K562 (cell line): ENCODE measurements around the gene GALNT13. TPM values are rescaled to one million over a fixed set of nuclear protein-coding genes. Genes with fewer than 3 reads are reported as not detected.

ENCODE experiments used
- ATAC-seq: fragments of 200-7000 bp; cut with Tn5 transposase; 3 replicates; pipeline ENCODE4 v1.9.1; 2020; ENCODE audit warnings: moderate library complexity
- BruUV-seq: library from RNA; stranded (reverse); fragments of 400-500 nt; replicated peaks from 2 replicates; lab custom pipeline; 2021; lab: Mats Ljungman, UMichigan
- CTCF ChIA-PET: fragments of 300-600 bp; formaldehyde crosslinking; extraction: SDS; loops from one replicate; lab custom pipeline; 2021; ENCODE audit warnings: low intra/inter-chr PET ratio; lab: Yijun Ruan, JAX
- POLR2A ChIA-PET: fragments of 300-600, 350-650 bp; sonication (Branson Sonifier 250); formaldehyde crosslinking; extraction: SDS; loops from one replicate; lab custom pipeline; 2021; ENCODE audit warnings: antibody characterized with exemption, inconsistent platforms; lab: Yijun Ruan, JAX
- DNase-seq, 4 experiments: peaks; one replicate each; pipeline versions ENCODE4 v3.0.0 to v3.0.0-alpha.2; 2011 to 2018; ENCODE audit warnings: low spot score in 3 of 4, mixed read lengths in 3 of 4; ENCODE audit errors: extremely low read depth in 1 of 4
- FAIRE-seq: peaks from 2 replicates; lab custom pipeline; 2011; peaks lifted over from hg19 to GRCh38; lab: Jason Lieb, UNC
- H2AFZ ChIP-seq: 2 replicates; pipeline ENCODE4 v1.6.0; 2011; ENCODE audit warnings: low read depth, low read length, control low read depth, inconsistent platforms
- H3K27ac ChIP-seq: fragments of 200-600 bp; 3 replicates; pipeline ENCODE4 v1.8.0; 2011; ENCODE audit warnings: low read depth, mild to moderate bottlenecking, control low read depth, inconsistent platforms, low read length, moderate library complexity, mixed read lengths; ENCODE audit errors: extremely low read depth
- H3K27me3 ChIP-seq, 2 experiments: fragments of 300-600 bp in 1 of 2; 2 replicates in 1 of 2; 3 replicates in 1 of 2; pipeline versions ENCODE4 v1.6.0 to v1.8.0; 2011; ENCODE audit warnings: inconsistent platforms in 2 of 2, low read length in 2 of 2, mild to moderate bottlenecking in 1 of 2, mixed read lengths in 1 of 2, moderate library complexity in 1 of 2; ENCODE audit not compliant: control insufficient read depth in 2 of 2, insufficient read depth in 2 of 2
- H3K36me3 ChIP-seq: fragments of 300-600 bp; 3 replicates; pipeline ENCODE4 v1.8.0; 2011; ENCODE audit warnings: mild to moderate bottlenecking, low read length, inconsistent platforms; ENCODE audit not compliant: control insufficient read depth, insufficient read depth
- H3K4me1 ChIP-seq, 2 experiments: fragments of 200-600 bp in 1 of 2; replicated peaks in 1 of 2; 2 replicates in 1 of 2; 3 replicates in 1 of 2; pipeline versions ENCODE4 v1.5.1 to v1.8.0; 2011; ENCODE audit warnings: inconsistent platforms in 2 of 2, low read length in 2 of 2, mild to moderate bottlenecking in 1 of 2, mixed read lengths in 1 of 2, moderate library complexity in 1 of 2; ENCODE audit not compliant: control insufficient read depth in 2 of 2, insufficient read depth in 2 of 2
- H3K4me2 ChIP-seq: 2 replicates; pipeline ENCODE4 v1.6.1; 2011; ENCODE audit warnings: low read length, control low read depth, inconsistent platforms, mixed read lengths; ENCODE audit not compliant: insufficient read depth
- H3K4me3 ChIP-seq: fragments of 200-600 bp; sonication (generic), shearing (Covaris generic); 2 replicates; pipeline ENCODE4 v1.5.1; 2016; ENCODE audit warnings: control low read depth, inconsistent platforms
- H3K79me2 ChIP-seq: fragments of 200-600 bp; 3 replicates; pipeline ENCODE4 v1.8.0; 2011; ENCODE audit warnings: low read length, inconsistent platforms; ENCODE audit not compliant: control insufficient read depth, insufficient read depth
- H3K9ac ChIP-seq, 2 experiments: 2 replicates each; pipeline versions ENCODE4 v1.6.0 to v1.6.1; 2011; ENCODE audit warnings: low read depth in 2 of 2, low read length in 2 of 2, control low read depth in 1 of 2, inconsistent platforms in 1 of 2, mild to moderate bottlenecking in 1 of 2, mixed read lengths in 1 of 2; ENCODE audit not compliant: insufficient read depth in 1 of 2
- H3K9me1 ChIP-seq: one replicate; pipeline ENCODE4 v1.6.0; 2011; ENCODE audit warnings: inconsistent platforms, mild to moderate bottlenecking, low read length, moderate library complexity; ENCODE audit not compliant: control insufficient read depth, insufficient read depth
- H3K9me3 ChIP-seq: replicated peaks from 2 replicates; pipeline ENCODE4 v1.5.1; 2011; ENCODE audit warnings: low read depth, low read length, inconsistent platforms; ENCODE audit not compliant: control insufficient read depth, insufficient read depth
- H4K20me1 ChIP-seq: replicated peaks from 2 replicates; pipeline ENCODE4 v1.6.1; 2011; ENCODE audit warnings: low read length, inconsistent platforms, mixed read lengths; ENCODE audit not compliant: control insufficient read depth, insufficient read depth
- CHCHD3 ChIP-seq: fragments of 250-450 bp; sonication (Bioruptor Pico); IDR thresholded peaks from 2 replicates; pipeline ENCODE4 v2.1.2; 2022; ENCODE audit warnings: mild to moderate bottlenecking
- CXXC5 ChIP-seq: fragments of 250-450 bp; sonication (Bioruptor Pico); IDR thresholded peaks from 2 replicates; pipeline ENCODE4 v1.8.0; 2022; ENCODE audit warnings: inconsistent platforms, mild to moderate bottlenecking, moderate library complexity
- EP300 ChIP-seq: IDR thresholded peaks from 2 replicates; pipeline ENCODE4 v1.6.1; 2012; ENCODE audit warnings: low read length, improper control_type of control experiment
- HDAC2 ChIP-seq: fragments of 450-650 bp; IDR thresholded peaks from 2 replicates; pipeline ENCODE4 v1.6.1; 2016; ENCODE audit warnings: mild to moderate bottlenecking
- IFI16 ChIP-seq: fragments of 250-450 bp; sonication (Bioruptor Pico); IDR thresholded peaks from 2 replicates; pipeline ENCODE4 v2.1.2; 2022; ENCODE audit warnings: mild to moderate bottlenecking, inconsistent platforms
- MAFG ChIP-seq: fragments of 450-650 bp; conservative IDR thresholded peaks from 2 replicates; pipeline ENCODE4 v1.6.1; 2016; ENCODE audit warnings: missing genetic modification characterization, missing compliant biosample characterization
- MED1 ChIP-seq: sonication (generic); formaldehyde crosslinking; IDR thresholded peaks from 2 replicates; pipeline ENCODE4 v1.8.1; 2023; ENCODE audit warnings: missing genetic modification reagents, borderline replicate concordance
- U2AF1 ChIP-seq: fragments of 200-400 bp; formaldehyde crosslinking; optimal IDR thresholded peaks from 2 replicates; pipeline ENCODE3; 2017; ENCODE audit warnings: mild to moderate bottlenecking, low read depth, low read length, moderate library complexity
- ZBTB8A ChIP-seq: fragments of 450-650 bp; IDR thresholded peaks from 2 replicates; pipeline ENCODE4 v1.6.1; 2018; ENCODE audit warnings: mild to moderate bottlenecking, moderate library complexity; ENCODE audit not compliant: partially characterized antibody
- WGBS: fragments of 100-300 bp; shearing (Covaris generic); methylation state at CpG from one replicate; pipeline ENCODE4 v1.1.6; 2016; ENCODE audit warnings: low coverage, mixed read lengths; ENCODE audit not compliant: insufficient coverage; ENCODE audit errors: missing lambda C conversion rate; 5-methylcytosine and 5-hydroxymethylcytosine counted together
- in situ Hi-C: fragments of 300-500 bp; cut with MboI; formaldehyde crosslinking; loops from 4 replicates; pipeline ENCODE4 v1.15.0; 2018; ENCODE audit warnings: inconsistent platforms, mixed read lengths
- intact Hi-C: fragments of 100-400 bp; cut with micrococcal nuclease; formaldehyde crosslinking; loops from 2 replicates; pipeline ENCODE4 v1.14.2; 2022
- polyA plus RNA-seq, 8 experiments: library from polyadenylated mRNA; depleted of rRNA in 4 of 8; stranded (reverse) in 5 of 8; unstranded in 3 of 8; fragments of >200 nt; fragmentation: Nextera tagmentation in 2 of 8; fragmentation: Illumina TruSeq in 1 of 8; extraction: Ambion mirVana in 2 of 8; extraction: Trizol in 1 of 8; gene quantifications; 2 replicates each; pipeline versions ENCODE4 v1.2.1 to v1.2.3, GENCODE V29; 2011 to 2014; ENCODE audit warnings: inconsistent platforms in 1 of 8, missing spikeins in 1 of 8
- total RNA-seq, 7 experiments: library from RNA; depleted of rRNA in 6 of 7; stranded (reverse); fragments of >200 nt in 6 of 7; fragmentation: Illumina TruSeq in 2 of 7; extraction: Trizol in 2 of 7; gene quantifications; 2 replicates each; pipeline versions ENCODE4 v1.2.1 to v1.2.3, GENCODE V29; 2011 to 2021; ENCODE audit warnings: low replicate concordance in 1 of 7
- TF ChIP-seq, protein P1 (sequence below): fragments of 200-600 bp; sonication (generic); IDR thresholded peaks from one replicate; pipeline ENCODE4 v1.6.1; 2012; ENCODE audit warnings: mild to moderate bottlenecking, low read depth, low read length, inconsistent platforms
- TF ChIP-seq, protein P2 (sequence below): fragments of 250-450 bp; sonication (Bioruptor Pico); IDR thresholded peaks from 2 replicates; pipeline ENCODE4 v1.8.0; 2021; ENCODE audit warnings: moderate library complexity, mild to moderate bottlenecking, inconsistent platforms

The GALNT13 gene
- total and polyA plus RNA-seq, 9 of the 15 experiments (the other 6 are each of a cell fraction or from before 2014, with no cell fraction given) = not detected

DNA sequence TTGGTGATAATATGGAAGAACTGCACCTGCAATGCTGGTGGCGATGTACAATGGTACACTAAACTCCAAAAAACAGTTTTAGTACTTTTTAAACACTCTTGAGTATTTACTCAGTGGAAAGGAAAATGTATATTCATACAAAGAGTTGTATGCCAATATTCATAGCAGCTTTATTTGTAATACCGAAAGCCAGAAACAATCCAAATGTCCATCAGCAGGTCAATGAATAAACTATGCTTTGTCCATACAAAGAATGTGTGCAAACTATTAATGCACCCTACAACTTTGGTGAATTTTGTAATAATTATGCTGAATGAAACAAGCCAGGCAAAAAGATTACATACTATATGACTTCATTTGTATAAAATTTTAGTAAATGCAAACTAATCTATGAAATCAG, 396.3 kb downstream of the GALNT13 start:
- POLR2A ChIA-PET = no interaction called here
- CTCF ChIA-PET = no interaction called here
- Histone ChIP-seq H3K4me1 (no peaks in the 10 kb centered on the region), H2AFZ (no peak overlapping the region), H3K27ac (no peak overlapping the region), H3K9ac (no peak overlapping the region), H3K9me1 (no peaks in the 10 kb centered on the region), H4K20me1 (no peaks in the 10 kb centered on the region), H3K9me3 (no peaks in the 10 kb centered on the region), H3K36me3 (no peaks in the 10 kb centered on the region), H3K4me3 (no peak overlapping the region), H3K27me3 (no peaks in the 10 kb centered on the region), H3K4me2 (no peak overlapping the region), H3K79me2 (no peaks in the 10 kb centered on the region)
- no TSS peak for BruUV-seq
- no peak for FAIRE-seq
- ATAC-seq = no peak
- WGBS = 0% methylated on average over 2 of the region's 2 CpGs
- no peak for DNase-seq
- intact Hi-C loops (no loop called here), in situ Hi-C loops (no loop called here)
- TF ChIP-seq U2AF1 (no peak), MAFG (no peak), MED1 (CRISPR knock-in tag) (no peak), ZBTB8A (no peak), HDAC2 (no peak), IFI16 (CRISPR knock-in tag) (no peak), EP300 (no peak), CXXC5 (no peak), CHCHD3 (CRISPR knock-in tag) (no peak)
- TF ChIP-seq, protein P1, sequence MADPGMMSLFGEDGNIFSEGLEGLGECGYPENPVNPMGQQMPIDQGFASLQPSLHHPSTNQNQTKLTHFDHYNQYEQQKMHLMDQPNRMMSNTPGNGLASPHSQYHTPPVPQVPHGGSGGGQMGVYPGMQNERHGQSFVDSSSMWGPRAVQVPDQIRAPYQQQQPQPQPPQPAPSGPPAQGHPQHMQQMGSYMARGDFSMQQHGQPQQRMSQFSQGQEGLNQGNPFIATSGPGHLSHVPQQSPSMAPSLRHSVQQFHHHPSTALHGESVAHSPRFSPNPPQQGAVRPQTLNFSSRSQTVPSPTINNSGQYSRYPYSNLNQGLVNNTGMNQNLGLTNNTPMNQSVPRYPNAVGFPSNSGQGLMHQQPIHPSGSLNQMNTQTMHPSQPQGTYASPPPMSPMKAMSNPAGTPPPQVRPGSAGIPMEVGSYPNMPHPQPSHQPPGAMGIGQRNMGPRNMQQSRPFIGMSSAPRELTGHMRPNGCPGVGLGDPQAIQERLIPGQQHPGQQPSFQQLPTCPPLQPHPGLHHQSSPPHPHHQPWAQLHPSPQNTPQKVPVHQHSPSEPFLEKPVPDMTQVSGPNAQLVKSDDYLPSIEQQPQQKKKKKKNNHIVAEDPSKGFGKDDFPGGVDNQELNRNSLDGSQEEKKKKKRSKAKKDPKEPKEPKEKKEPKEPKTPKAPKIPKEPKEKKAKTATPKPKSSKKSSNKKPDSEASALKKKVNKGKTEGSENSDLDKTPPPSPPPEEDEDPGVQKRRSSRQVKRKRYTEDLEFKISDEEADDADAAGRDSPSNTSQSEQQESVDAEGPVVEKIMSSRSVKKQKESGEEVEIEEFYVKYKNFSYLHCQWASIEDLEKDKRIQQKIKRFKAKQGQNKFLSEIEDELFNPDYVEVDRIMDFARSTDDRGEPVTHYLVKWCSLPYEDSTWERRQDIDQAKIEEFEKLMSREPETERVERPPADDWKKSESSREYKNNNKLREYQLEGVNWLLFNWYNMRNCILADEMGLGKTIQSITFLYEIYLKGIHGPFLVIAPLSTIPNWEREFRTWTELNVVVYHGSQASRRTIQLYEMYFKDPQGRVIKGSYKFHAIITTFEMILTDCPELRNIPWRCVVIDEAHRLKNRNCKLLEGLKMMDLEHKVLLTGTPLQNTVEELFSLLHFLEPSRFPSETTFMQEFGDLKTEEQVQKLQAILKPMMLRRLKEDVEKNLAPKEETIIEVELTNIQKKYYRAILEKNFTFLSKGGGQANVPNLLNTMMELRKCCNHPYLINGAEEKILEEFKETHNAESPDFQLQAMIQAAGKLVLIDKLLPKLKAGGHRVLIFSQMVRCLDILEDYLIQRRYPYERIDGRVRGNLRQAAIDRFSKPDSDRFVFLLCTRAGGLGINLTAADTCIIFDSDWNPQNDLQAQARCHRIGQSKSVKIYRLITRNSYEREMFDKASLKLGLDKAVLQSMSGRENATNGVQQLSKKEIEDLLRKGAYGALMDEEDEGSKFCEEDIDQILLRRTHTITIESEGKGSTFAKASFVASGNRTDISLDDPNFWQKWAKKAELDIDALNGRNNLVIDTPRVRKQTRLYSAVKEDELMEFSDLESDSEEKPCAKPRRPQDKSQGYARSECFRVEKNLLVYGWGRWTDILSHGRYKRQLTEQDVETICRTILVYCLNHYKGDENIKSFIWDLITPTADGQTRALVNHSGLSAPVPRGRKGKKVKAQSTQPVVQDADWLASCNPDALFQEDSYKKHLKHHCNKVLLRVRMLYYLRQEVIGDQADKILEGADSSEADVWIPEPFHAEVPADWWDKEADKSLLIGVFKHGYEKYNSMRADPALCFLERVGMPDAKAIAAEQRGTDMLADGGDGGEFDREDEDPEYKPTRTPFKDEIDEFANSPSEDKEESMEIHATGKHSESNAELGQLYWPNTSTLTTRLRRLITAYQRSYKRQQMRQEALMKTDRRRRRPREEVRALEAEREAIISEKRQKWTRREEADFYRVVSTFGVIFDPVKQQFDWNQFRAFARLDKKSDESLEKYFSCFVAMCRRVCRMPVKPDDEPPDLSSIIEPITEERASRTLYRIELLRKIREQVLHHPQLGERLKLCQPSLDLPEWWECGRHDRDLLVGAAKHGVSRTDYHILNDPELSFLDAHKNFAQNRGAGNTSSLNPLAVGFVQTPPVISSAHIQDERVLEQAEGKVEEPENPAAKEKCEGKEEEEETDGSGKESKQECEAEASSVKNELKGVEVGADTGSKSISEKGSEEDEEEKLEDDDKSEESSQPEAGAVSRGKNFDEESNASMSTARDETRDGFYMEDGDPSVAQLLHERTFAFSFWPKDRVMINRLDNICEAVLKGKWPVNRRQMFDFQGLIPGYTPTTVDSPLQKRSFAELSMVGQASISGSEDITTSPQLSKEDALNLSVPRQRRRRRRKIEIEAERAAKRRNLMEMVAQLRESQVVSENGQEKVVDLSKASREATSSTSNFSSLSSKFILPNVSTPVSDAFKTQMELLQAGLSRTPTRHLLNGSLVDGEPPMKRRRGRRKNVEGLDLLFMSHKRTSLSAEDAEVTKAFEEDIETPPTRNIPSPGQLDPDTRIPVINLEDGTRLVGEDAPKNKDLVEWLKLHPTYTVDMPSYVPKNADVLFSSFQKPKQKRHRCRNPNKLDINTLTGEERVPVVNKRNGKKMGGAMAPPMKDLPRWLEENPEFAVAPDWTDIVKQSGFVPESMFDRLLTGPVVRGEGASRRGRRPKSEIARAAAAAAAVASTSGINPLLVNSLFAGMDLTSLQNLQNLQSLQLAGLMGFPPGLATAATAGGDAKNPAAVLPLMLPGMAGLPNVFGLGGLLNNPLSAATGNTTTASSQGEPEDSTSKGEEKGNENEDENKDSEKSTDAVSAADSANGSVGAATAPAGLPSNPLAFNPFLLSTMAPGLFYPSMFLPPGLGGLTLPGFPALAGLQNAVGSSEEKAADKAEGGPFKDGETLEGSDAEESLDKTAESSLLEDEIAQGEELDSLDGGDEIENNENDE = no peak
- TF ChIP-seq, protein P2, sequence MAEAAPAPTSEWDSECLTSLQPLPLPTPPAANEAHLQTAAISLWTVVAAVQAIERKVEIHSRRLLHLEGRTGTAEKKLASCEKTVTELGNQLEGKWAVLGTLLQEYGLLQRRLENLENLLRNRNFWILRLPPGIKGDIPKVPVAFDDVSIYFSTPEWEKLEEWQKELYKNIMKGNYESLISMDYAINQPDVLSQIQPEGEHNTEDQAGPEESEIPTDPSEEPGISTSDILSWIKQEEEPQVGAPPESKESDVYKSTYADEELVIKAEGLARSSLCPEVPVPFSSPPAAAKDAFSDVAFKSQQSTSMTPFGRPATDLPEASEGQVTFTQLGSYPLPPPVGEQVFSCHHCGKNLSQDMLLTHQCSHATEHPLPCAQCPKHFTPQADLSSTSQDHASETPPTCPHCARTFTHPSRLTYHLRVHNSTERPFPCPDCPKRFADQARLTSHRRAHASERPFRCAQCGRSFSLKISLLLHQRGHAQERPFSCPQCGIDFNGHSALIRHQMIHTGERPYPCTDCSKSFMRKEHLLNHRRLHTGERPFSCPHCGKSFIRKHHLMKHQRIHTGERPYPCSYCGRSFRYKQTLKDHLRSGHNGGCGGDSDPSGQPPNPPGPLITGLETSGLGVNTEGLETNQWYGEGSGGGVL = no peak
